ENCODE measurements around the gene DUOXA2.

- no peak for TF ChIP-seq CTCF (IDR thresholded peaks at IDR 0.05)
- TF ChIP-seq POLR2A (IDR thresholded peaks at IDR 0.05) = no peak
Measured at GRCh38 chr15:45064386-45064785, 49.7 kb upstream of the DUOXA2 start.

Data from testis (tissue), 2 donors.